Middle frontal gyrus (tissue), 1 donor: ENCODE data around the gene AUTS2.

Source experiments
- DNase-seq: peaks from one replicate; pipeline ENCODE4 v3.0.0-alpha.2; 2015; ENCODE audit warnings: low spot score; ENCODE audit errors: extremely low spot score

Gene AUTS2

GRCh38 chr7:69599955-69600709, 1.9 kb downstream of the AUTS2 start:
- no peak for DNase-seq

DNA sequence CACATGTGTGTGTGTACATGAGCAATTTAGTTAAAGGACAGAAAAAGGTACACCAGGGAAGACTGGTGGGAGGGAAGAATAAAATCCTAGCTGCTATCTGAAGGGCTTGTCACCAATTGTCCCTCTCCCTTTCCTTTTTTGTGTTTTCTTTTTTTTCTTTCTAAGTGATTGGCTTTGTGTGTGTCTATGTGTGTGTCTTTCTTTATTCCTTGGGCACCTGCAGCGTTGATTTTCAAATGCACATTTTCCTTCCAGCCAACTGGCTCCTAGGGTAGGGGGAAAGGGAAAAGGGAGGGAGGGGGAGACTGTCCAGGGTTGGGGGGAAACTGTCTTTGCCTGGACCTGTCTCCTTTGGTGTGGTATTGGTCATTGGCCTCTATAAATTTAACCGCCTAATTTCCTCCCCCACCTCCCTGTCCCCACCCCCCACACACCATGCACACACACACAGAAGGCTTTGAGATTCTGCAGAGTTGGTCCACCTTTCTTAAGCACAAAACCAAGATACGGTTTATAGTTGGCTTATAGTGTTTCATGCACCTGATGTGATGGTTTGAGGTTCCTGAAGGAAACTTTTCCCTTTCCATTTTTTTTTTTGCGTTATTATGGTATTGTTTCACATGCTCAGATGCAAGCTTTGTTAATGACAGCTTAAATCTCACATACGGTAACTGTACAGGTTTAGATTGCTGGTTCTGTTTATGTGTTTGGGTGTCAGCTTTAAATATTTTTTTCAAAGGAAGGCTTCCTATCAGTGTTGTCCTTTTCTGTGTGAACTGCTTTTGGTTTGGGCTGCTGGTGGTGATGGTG, 2.6 kb downstream of the AUTS2 start:
- DNase-seq, result no peak

DNA sequence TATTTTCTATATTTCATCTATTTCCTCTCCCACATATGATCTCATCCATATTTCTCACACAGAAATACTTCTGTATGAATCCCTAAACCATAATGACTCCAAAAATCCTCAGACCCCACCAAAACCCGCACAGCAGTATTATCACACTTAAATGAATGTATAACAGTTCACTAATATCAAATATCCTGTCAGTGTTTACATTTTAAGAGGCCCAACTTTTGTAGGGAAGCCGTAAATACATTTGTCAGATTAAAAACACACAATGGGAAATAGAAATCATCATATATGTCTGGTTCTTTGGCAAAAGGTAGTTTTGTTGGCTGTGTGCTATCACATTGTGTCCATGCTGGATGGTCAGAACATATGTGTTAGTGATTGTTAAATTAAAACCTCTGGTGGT, 4.2 kb downstream of the AUTS2 start:
- DNase-seq, result no peak

DNA sequence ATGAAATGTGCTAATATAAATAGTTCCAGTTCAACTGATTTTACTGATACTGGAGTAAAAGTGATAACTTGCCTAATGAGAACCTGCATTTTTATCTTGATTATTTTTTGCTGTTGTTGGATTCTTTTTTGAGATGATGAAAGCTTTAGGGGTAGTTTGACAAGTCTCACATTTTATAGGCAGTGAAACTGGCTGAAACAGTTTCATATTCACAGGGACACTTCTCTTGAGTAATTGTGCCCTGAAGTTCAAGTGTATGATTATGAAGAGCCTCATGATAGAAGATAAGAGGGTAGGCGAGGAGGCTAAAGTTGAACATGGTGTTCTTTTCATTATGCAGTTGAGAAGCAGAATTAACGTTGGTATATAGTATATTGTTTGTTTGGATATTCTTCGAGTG, 5.1 kb downstream of the AUTS2 start:
- DNase-seq, result no peak

DNA sequence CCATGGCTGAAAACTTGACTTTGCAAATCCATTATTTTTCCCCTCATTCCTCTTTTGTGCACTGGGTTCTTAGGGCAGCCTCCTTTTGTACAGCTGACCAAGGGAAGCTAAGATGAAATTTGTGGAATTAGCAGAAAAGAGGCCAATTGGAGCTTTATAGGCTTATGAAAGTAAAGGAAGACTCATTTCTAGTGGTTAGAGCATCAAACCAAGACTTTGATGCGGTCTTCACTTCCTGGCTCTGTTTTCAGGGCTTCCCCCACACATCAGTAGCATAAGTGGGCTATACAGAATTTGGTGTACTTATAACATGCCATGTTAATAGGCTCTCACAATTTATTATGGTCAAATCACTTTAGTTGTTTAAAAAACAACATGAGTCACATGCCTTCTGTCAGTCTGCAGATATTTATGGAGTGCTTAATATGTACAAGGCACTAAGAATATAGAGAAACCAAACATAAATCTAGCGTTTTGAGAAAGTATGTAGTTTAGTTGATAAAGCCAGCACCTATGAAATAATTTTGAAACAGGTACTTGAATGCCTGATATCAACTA, 5.7 kb downstream of the AUTS2 start:
- no peak for DNase-seq

- DNase-seq, result no peak
Observed at GRCh38 chr7:69605070-69605469, 6.8 kb downstream of the AUTS2 start.

DNA sequence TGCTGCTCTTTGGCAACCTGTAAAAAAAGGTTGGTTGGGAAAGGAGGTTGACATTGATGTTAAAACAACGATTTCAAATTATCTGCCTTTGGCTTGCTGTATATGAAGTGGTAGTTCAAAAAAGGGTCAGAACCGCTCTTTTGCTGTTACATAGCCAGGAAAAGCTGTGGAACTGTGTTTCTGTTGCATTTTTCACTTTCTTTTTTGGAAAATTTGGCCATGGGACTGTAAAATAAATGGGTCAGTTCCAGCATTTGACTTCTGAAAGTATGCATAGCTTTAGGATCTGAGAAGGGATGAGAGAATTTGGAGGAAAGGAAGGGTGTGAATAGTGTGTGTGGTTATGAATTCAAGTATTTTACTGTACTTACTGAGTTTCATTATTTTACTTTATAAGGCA, 7.3 kb downstream of the AUTS2 start:
- no peak for DNase-seq

- DNase-seq, result no peak
Observed at GRCh38 chr7:69608049-69608448, 9.8 kb downstream of the AUTS2 start.

GRCh38 chr7:69608878-69609277, 10.6 kb downstream of the AUTS2 start:
- DNase-seq, result no peak

GRCh38 chr7:69609541-69610373, 11.5 kb downstream of the AUTS2 start:
- DNase-seq, result no peak

GRCh38 chr7:69610374-69611084, 12.3 kb downstream of the AUTS2 start:
- no peak for DNase-seq

- DNase-seq, result no peak
Observed at GRCh38 chr7:69612981-69613380, 14.7 kb downstream of the AUTS2 start.

DNA sequence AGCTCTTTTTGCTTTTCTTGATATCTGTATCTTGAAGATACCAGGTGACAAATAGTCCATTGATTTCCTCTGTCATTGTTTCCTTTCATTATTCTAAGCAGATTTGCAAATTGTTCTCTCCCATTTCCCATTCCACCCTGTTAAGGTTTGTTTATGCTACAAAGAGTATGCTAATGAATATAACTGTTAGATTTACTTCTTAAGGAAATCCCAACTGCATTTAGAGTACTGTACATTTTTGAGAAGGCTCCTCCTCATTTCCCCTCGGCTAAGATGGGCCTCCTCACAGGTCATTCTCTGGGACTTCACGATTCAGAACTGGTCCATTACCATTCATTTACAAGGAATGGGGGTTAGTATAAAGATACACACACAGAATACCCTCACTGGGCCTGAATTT, 15.6 kb downstream of the AUTS2 start:
- no peak for DNase-seq

DNA sequence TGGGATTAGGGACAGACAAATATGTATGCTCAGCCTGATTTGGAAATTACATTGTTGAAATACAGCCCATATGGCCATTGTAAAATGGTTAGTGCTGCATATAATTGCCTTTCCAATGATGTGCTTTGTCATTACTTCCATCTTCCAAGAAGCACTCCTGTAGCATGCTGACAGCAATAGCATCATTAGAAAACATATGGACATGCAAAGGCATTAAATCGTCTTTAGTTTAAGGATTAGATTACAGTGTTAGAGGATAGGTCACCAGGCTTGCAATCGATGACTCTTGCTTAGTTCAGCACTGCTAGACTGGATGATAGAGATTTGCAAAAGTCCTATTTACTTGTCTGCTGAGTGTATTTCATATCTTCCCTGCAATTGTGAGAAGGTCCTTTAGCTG, 17.4 kb downstream of the AUTS2 start:
- no peak for DNase-seq

- DNase-seq, result no peak
Observed at GRCh38 chr7:69617364-69617763, 19.1 kb downstream of the AUTS2 start.

GRCh38 chr7:69619054-69619453, 20.8 kb downstream of the AUTS2 start:
- DNase-seq, result no peak

DNA sequence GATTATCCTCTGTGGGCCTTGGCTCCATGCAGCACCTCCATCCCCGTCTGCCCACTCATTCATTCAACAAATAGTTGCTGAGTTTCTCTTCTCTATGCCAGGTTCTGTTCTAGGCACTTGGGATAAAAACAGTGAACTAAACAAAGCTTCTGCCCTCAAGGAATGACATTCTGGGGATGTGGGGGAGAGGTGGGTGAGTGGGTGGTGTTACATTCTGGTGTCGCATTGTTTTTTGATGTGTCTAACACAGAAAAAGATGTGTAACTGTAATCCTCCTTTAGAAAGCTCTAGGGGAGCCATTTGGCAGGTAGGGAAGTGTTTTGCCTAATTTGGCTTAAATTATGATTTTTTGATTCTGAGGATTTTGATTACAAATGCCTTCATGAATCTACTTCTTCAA, 21.4 kb downstream of the AUTS2 start:
- DNase-seq, result no peak

- no peak for DNase-seq
Observed at GRCh38 chr7:69620063-69620462, 21.8 kb downstream of the AUTS2 start.

DNA sequence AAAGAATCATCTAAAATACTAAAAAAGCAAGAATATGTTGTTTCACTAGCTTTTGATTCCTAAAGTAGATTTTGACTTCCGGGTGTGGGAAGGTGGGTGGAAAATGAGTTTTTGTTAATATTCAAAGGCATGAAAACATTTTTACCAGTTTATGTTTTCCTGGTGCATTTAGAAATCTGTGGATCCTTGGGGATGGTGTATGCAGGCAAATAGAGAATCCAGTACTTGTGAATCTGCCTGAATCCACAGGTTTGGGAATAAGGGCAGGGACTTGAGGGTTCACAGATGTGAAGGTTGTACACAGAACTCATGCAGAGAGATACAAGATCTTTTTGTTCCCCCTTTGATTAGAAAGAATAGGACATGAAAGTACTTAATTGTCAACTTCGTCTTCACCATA, 22.4 kb downstream of the AUTS2 start:
- DNase-seq, result no peak

DNA sequence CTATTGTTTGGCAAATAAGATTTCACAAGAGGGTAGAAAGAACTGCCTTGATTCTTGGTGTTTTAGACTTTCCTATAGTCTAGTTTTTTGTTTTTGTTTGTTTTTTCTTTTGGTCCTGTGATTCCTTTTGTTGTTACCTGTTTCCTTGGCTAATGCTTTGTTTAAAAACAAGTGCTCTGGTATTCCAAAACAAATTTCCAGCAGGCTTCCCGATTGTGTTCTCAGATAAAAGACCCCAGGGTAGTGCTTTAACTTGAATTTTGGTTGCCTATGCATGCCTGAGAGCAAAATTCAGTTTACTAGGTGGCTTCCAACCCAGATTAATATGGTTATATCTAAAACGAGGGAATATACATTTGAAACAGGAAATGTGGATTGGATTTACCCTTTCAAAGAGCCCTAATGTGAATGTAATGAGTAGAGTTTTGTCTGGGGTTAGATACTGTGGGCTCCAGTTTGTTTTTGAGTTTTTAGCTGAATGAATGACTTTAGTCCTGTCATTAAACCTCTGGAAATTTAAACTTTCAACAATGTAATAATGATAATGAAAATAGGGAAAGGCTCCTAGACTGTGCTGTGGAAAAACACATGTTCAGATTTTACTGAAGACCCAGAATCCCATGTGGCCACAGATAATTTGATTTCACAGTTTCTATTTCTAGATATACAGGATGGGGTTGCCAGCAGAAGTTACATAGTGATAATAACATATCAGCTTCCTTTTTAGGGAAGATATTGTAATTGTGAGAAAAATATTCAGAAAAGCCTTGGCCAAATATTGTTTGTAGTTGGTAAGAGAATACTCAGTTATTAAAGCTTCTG, 23.9 kb downstream of the AUTS2 start:
- DNase-seq, result no peak
